Stimulated activated CD4-positive, alpha-beta T cell treated with anti-CD3 and anti-CD28 coated beads, Interleukin-12 subunit alpha, Interleukin-12 subunit beta, amount 100 ng/mL, for 48 hours (primary cell): ENCODE measurements around the gene MRPL20.

Experiments
- DNase-seq, 3 donors: peaks; one replicate each; pipeline ENCODE4 v3.0.0-alpha.2; 2020; ENCODE audit warnings: low read depth in 2 of 3, low spot score in 1 of 3

Gene MRPL20

DNA sequence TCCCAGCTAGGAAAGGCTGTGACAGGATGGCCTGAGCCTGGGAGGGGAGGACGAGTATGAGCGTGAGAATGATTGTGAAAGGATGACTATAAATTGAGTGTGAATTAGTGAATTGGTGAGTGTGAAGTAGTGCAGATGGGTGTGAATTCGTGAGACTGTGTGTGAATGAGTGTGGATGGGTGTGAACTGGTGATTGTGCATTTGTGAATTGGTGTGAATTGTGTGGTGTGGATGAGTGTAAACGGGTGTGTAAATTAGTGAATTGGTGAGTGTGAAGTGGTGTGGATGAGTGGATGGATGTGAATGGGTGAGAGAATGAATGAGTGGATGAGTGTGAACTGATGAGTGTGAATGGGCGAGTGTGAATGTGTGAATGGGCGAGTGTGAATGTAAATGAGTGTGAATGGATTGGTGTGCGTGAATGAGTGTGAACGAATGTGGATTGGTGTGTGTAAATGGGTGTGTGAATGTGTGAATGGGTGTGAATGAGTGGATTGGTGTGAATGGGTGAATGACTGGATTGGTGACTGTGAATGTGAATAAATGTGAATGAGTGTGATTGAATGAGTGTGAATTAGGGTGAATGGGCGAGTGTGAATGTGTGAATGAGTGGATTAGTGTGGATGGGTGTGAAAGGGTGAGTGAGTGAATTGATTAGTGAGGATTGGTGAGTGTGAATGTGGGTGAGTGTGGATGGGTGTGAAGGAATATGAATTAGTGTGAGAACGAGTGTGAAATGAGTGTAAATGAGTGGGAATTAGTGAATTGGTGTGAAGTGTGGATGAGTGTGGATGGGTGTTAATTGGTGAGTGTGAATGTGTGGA, 41.0 kb downstream of the MRPL20 start:
- DNase-seq, result no peak

DNA sequence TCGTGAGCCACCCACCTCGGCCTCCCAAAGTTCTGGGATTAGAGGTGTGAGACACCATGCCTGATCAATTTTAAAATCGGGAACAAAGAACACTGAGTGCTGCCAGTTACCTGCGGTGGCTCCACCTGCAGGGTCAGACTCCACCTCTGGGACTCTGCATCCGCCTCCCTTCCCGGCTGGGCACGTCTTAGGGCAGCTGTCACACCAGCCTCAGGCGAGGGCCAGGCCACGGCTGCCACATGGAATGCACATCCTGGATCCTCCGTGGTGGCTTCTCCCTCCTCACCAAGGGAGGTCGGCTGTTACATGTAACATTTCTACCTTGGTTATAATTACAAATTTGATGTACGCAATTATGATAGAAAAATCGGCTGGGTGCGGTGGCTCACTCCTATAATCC, 42.8 kb downstream of the MRPL20 start:
- DNase-seq, result no peak

DNA sequence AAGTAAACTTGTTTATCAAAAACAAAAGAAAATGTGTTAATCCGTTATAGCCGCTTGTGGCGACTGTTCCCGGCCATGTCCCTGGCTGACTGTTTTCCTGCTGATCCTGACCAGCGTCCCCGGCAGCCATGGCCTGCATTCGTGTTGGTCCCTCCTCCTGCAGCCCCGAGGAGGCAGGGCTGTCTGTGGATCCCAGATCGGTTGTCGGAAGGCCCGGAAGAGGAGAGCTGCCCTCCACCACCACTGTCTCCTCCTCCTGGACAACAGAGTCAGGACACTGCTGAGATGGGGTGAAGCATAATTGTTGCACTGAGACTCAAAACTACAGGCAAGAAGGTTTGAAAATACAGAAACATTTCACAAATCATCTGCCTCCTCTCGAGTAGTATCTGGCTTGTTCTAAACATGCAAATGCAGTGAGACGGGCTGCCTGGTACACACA, 45.1 kb downstream of the MRPL20 start:
- no peak for DNase-seq

DNA sequence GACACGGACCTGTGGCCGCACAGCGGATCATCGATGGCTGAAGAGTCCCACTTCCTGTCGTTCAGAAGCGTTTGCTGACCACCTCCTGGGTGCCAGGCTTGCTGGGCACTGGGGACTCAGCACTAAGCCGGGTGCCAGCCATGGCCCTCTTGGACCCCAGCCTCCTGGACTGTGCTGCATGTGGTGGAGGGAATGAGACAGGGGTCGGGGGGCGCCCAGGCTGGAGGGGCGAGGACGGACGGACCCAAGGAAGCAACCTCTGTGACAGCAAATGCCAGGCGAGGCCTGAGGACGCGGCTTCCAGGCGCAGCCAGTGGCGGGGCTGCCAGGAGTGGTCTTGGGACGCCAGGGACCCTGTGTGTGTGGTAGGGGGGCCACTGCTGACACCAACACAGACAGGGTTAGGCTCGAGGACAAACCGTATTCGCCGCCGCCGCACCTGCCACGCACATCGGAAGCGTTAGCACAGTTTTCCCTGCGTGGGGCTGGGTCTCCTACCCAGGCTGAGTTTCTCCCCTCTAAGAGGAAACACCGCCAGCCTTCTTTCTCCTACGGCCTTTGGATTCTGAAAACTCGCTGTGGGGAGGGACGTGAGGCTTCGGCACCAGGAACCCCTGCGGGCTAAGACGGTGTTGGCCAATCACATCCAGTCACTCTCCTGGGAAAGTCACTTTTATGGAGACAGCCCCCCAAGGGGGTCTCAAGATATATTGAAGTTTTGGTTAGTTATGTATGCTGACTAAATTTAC, 45.7 kb downstream of the MRPL20 start:
- DNase-seq, result no peak

- DNase-seq, result no peak
Observed at GRCh38 chr1:1360506-1361169, 46.5 kb downstream of the MRPL20 start.

DNA sequence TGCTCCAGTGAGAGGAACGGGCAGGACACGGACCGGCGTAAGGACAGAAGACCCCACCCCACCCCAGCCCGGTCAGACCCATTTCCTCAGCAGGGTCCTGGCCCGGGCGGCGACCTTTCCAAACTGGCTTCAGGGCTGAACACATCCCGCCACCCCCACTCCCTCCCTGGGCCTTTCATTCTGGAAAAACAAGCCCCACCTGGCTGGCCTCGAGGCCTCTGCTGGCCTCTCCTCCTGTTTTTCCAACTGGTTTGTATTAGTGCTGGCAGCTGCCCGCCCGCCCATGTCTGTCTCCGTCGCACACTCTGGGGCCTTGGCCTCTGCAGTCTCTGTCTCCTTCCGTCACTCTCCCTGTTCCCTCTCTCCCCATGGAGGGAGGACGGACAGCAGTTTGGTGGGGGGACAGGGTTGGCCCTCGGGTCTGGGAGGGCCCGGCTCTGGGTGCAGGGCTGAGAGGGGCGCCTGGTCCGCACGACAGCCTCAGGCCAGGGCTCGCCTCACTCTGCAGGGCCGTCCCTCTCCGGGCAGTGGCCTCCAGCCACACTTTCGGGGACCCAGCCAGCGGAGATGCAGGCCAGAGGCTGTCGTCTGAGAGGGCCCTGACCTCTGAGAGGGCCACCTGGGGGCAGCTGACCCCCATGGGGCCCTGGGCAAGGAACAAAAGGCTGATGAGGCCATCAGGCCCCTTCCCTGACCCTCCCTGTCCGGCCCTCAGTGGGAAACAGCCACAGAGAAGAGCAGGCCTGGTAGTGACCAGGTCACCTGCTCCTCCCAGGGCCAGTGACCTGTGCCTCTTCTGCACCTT, 47.2 kb downstream of the MRPL20 start:
- no peak for DNase-seq

- DNase-seq, result no peak
Observed at GRCh38 chr1:1359308-1359663, 47.8 kb downstream of the MRPL20 start.

GRCh38 chr1:1358433-1359271, 48.4 kb downstream of the MRPL20 start, which contains the start of gene MXRA8:
MXRA8 (minus strand) TSS chr1:1358555; CDS start chr1:1358504, 51 bp downstream.
- DNase-seq, result no peak

GRCh38 chr1:1357871-1358432, 49.1 kb downstream of the MRPL20 start:
- DNase-seq, result no peak

DNA sequence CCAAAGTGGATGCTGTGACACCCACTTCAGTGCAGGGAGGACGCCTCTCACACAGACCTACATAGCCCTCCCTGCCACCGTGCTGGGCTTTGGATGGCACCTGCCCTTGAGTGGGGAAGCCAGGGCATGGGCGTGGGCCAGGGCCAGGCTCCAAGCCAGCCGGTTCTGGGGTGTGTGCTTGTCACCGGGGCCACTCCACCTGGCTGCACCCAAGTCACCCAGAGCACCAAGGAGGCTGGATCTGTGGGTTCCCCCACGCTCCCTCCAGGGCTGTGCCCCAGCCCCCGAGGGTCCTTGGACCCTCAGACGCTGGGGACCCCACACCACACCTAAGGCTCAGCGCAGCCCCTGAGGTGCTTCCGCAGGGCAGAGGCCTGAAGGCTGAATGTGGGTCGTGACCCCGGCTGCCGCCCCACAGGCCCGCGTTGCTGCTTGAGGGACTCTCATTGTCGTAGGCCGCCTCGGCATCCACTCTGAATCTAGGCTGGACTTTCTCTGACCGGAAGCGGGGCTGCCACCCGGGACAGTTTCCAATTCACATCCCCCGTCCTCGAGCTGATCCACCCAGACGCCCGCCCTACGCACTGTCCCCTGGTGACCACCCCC, 50.2 kb downstream of the MRPL20 start:
- no peak for DNase-seq

- DNase-seq, result no peak
Observed at GRCh38 chr1:1356166-1356795, 50.8 kb downstream of the MRPL20 start.

- DNase-seq, result no peak
Observed at GRCh38 chr1:1355416-1355815, 51.7 kb downstream of the MRPL20 start.

DNA sequence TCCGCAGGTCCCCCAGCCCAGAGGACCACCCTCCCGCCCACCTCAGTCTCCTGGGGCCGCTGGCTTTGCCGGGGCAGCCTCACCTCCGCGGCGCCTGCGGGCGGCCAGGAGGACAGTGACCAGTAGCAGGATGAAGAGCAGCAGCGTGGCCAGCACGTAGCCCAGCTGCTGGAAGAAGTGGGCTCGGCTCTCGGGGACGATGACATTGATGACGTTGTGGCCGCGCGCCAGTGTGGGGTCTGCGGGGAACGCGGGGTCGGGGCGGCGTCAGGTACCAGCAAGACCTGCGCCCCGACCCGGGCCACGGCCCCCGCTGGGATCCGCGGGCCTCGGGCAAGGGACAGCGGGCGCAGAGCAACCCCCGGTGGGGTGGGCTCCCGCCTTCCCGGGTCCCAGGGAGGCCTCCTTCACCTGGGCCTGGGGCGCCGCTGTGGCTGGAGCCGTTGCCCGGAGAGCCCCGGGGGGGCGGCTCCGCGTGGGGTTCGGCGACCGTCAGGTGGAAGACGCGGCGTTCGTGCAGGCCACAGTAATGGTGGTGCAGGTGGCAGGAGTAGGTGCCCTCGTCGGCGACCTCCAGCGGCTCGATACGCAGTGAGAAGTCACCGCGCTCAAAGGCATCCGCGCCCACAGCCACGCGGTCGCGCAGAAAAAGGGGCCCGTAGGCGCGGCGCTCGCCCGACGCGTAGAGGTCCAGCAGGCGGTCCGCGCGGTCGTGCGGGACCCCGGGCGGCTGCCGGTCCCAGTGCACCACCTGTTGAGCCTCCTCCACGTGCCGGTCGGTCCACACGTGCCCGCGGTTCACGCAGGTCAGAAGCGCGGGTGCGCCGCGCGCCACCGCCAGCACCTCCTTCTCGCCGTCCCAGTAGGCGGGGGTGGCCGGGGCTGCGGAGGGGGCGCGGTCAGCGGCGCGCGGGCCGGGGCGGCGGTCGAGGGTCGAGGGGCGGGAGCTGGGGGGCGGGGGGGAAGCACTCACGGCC, 52.5 kb downstream of the MRPL20 start:
- DNase-seq, result no peak

DNA sequence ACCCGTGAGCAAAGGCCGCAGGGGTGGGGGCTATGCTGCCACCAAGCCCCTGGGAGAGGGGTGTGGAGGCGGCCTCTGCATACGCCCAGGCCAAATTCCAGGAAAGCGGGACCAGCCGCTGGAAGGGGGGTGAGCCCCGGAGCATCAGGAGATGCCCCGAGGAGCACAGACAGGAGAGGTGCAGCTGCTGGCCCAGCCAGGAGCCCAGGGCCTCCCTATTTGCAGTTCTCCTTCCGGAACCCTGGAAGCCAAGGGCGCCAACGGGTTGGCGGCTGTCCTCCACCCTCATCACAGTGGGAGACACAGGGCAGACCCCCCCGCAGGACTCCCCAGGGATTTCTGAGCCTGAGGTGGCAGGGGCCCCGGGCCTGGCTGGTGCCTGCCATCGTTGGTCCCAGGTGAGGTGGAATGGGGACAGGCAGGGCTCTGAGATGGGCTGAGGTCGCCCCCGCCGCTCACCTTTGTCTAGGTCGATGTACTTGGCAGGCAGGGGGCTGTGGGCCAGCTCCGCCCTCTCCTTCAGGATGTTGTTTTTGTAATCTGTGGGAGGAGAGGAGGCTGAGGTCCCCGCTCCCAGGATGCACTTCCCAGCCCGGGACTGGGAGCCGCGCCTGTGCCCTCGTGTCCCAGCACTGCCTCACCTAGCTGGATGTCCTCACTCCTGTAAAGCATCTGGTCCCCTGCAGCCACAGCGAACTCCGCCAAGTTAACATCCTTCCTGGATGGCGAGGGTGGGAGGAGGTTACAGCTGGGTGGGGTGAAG, 53.5 kb downstream of the MRPL20 start:
- DNase-seq, result no peak

DNA sequence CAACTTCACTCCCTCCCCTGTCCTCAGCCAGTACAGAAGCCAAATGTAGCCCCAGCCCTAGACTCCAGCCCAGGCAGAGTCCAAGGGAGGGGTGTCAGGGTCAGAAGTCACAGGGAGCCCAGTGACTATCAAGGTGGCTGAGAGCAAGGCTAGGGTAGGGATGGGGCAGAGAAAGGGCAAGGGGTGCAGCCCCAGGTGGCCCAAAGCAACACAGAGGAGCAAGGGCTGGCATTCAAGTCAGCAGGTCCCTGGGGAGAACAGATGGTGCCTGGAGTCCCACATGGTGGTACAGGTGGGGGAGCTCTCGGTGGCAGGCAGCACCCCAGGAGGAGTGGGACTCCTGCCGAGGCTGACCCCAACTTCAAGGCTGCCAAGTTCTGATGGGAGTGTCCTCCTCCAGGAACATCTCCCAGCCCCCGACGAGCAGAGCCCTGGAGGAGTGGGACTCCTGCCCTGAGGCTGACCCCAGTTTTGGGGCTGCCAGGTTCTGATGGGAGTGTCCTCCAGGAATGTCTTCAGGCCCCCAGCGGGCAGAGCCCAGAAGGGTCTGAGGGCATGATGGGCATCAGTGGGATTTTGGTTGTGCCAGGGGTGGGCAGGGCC, 54.2 kb downstream of the MRPL20 start:
- no peak for DNase-seq
